Neuronal stem cell (in vitro differentiated cells): ENCODE results near the gene N4BP3.
"Not testable (repeated sequence)": the region's sequence is repeated elsewhere in the genome, so short reads cannot be mapped to it uniquely, and the experiment has no call there.

Source experiments
- DNase-seq: peaks from one replicate; pipeline ENCODE4 v3.0.0-alpha.2; 2013; ENCODE audit warnings: low spot score
- H2AFZ ChIP-seq: one replicate; pipeline ENCODE4 v1.6.1; 2013; ENCODE audit warnings: mild to moderate bottlenecking, low read length, inconsistent platforms
- H2AK5ac ChIP-seq: 2 replicates; pipeline ENCODE4 v1.6.1; 2013; ENCODE audit warnings: low read depth, mild to moderate bottlenecking, inconsistent platforms, low read length, moderate library complexity, mixed read lengths
- H2BK120ac ChIP-seq: 2 replicates; pipeline ENCODE4 v1.6.1; 2013; ENCODE audit warnings: low read depth, mild to moderate bottlenecking, inconsistent platforms, low read length, moderate library complexity, mixed read lengths
- H2BK12ac ChIP-seq: one replicate; pipeline ENCODE4 v1.6.1; 2013; ENCODE audit warnings: low read length, inconsistent platforms
- H2BK15ac ChIP-seq: 2 replicates; pipeline ENCODE4 v1.6.1; 2013; ENCODE audit warnings: mild to moderate bottlenecking, low read length, inconsistent platforms, mixed read lengths
- H2BK5ac ChIP-seq: one replicate; pipeline ENCODE4 v1.6.1; 2013; ENCODE audit warnings: inconsistent platforms, mild to moderate bottlenecking, low read length, moderate library complexity
- H3K14ac ChIP-seq: one replicate; pipeline ENCODE4 v1.6.1; 2013; ENCODE audit warnings: low read length, inconsistent platforms
- H3K18ac ChIP-seq: 2 replicates; pipeline ENCODE4 v1.6.1; 2013; ENCODE audit warnings: low read length, inconsistent platforms
- H3K23ac ChIP-seq: 2 replicates; pipeline ENCODE4 v1.6.1; 2013; ENCODE audit warnings: low read depth, mild to moderate bottlenecking, mixed read lengths, low read length, inconsistent platforms; ENCODE audit not compliant: poor library complexity
- H3K27ac ChIP-seq: replicated peaks from 3 replicates; pipeline ENCODE4 v1.5.1; 2013; ENCODE audit warnings: low read length, inconsistent platforms
- H3K27me3 ChIP-seq, 3 experiments: 2 replicates each; pipeline ENCODE4 v1.6.1; 2013; ENCODE audit warnings: low read length in 3 of 3, mild to moderate bottlenecking in 2 of 3, inconsistent platforms in 1 of 3, low read depth in 1 of 3, mixed read lengths in 1 of 3, moderate library complexity in 1 of 3; ENCODE audit not compliant: control insufficient read depth in 3 of 3, insufficient read depth in 3 of 3
- H3K36me3 ChIP-seq, 2 donors: replicated peaks in 1 of 2; 2 replicates each; pipeline ENCODE4 v1.6.1; 2013; ENCODE audit warnings: low read length in 2 of 2; ENCODE audit not compliant: control insufficient read depth in 2 of 2, insufficient read depth in 2 of 2
- H3K4ac ChIP-seq: 2 replicates; pipeline ENCODE4 v1.6.1; 2013; ENCODE audit warnings: inconsistent platforms, mild to moderate bottlenecking, low read length, moderate library complexity
- H3K4me1 ChIP-seq, 2 donors: 1 replicate in 1 of 2; 2 replicates in 1 of 2; pipeline ENCODE4 v1.6.1; 2013; ENCODE audit warnings: low read length in 2 of 2, low read depth in 1 of 2; ENCODE audit not compliant: control insufficient read depth in 2 of 2, insufficient read depth in 1 of 2
- H3K4me2 ChIP-seq: one replicate; pipeline ENCODE4 v1.6.1; 2013; ENCODE audit warnings: mild to moderate bottlenecking, low read length, inconsistent platforms; ENCODE audit not compliant: insufficient read depth, poor library complexity, severe bottlenecking
- H3K4me3 ChIP-seq, 2 donors: 2 replicates each; pipeline ENCODE4 v1.5.1; 2013; ENCODE audit warnings: low read length in 2 of 2, mild to moderate bottlenecking in 2 of 2, inconsistent platforms in 1 of 2, moderate library complexity in 1 of 2
- H3K79me1 ChIP-seq: one replicate; pipeline ENCODE4 v1.6.1; 2013; ENCODE audit warnings: low read depth, mild to moderate bottlenecking, inconsistent platforms, low read length, moderate library complexity
- H3K9ac ChIP-seq: one replicate; pipeline ENCODE4 v1.6.1; 2013; ENCODE audit warnings: mild to moderate bottlenecking, low read depth, low read length, inconsistent platforms; ENCODE audit not compliant: poor library complexity
- H3K9me3 ChIP-seq, 2 donors: replicated peaks in 1 of 2; 2 replicates each; pipeline versions ENCODE3 to v1.6.1; 2013; ENCODE audit warnings: low read length in 2 of 2, mild to moderate bottlenecking in 2 of 2, inconsistent platforms in 1 of 2, low read depth in 1 of 2, mixed read lengths in 1 of 2, moderate library complexity in 1 of 2; ENCODE audit not compliant: control insufficient read depth in 2 of 2, insufficient read depth in 1 of 2
- H4K8ac ChIP-seq: one replicate; pipeline ENCODE4 v1.6.1; 2013; ENCODE audit warnings: low read depth, mild to moderate bottlenecking, inconsistent platforms, low read length, moderate library complexity
- H4K91ac ChIP-seq: one replicate; pipeline ENCODE4 v1.6.1; 2013; ENCODE audit warnings: low read length, low read depth, mild to moderate bottlenecking, inconsistent platforms; ENCODE audit not compliant: poor library complexity
- WGBS, 2 donors: extraction: QIAGEN DNeasy Blood & Tissue Kit; methylation state at CpG; one replicate each; pipeline ENCODE4 v1.1.7; 2013; ENCODE audit warnings: missing lambda C conversion rate in 2 of 2, mixed read lengths in 1 of 2; ENCODE audit not compliant: insufficient read length in 2 of 2, insufficient replicate concordance in 1 of 2; ENCODE audit errors: extremely low coverage in 2 of 2; 5-methylcytosine and 5-hydroxymethylcytosine counted together

The N4BP3 gene

GRCh38 chr5:178087199-178087598 lies 26.1 kb upstream of the N4BP3 start:
- not testable (repeated sequence) for H2BK120ac ChIP-seq, H3K79me1 ChIP-seq, H3K36me3 ChIP-seq, H3K9me3 ChIP-seq, H3K4ac ChIP-seq, H3K9ac ChIP-seq, H3K27ac ChIP-seq, H2AK5ac ChIP-seq, H3K14ac ChIP-seq, H2BK12ac ChIP-seq, DNase-seq, H3K18ac ChIP-seq, H4K8ac ChIP-seq, H3K4me3 ChIP-seq, H3K23ac ChIP-seq, H4K91ac ChIP-seq, H2BK5ac ChIP-seq, H3K27me3 ChIP-seq, H3K4me2 ChIP-seq, H2BK15ac ChIP-seq, H2AFZ ChIP-seq, H3K4me1 ChIP-seq
- WGBS, 2 donors = no CpG with 5 or more reads among the region's 5 CpGs

- Histone ChIP-seq H4K91ac (no peak overlapping the region), H3K27me3 (no peaks in the 10 kb centered on the region), H2BK120ac (no peak overlapping the region), H3K4me2 (no peak overlapping the region), H3K4me3 (no peak overlapping the region), H2BK15ac (no peak overlapping the region), H2BK12ac (no peak overlapping the region), H3K14ac (no peak overlapping the region), H3K18ac (no peak overlapping the region), H3K4ac (no peak overlapping the region), H3K79me1 (no peaks in the 10 kb centered on the region), H4K8ac (no peak overlapping the region), H3K9me3 (peaks cover 0 to 2% of the 10 kb centered on the region in 2 donors), H2BK5ac (no peak overlapping the region), H3K9ac (no peak overlapping the region), H2AFZ (no peak overlapping the region), H3K23ac (no peak overlapping the region), H2AK5ac (no peak overlapping the region), H3K36me3 (no peaks in the 10 kb centered on the region), H3K4me1 (no peaks in the 10 kb centered on the region), H3K27ac (no peak overlapping the region)
- DNase-seq = no peak
- WGBS, 2 donors = no CpG with 5 or more reads among the region's 6 CpGs
These were observed 22.5 kb upstream of the N4BP3 start for GRCh38 chr5:178090856-178091255.

DNA sequence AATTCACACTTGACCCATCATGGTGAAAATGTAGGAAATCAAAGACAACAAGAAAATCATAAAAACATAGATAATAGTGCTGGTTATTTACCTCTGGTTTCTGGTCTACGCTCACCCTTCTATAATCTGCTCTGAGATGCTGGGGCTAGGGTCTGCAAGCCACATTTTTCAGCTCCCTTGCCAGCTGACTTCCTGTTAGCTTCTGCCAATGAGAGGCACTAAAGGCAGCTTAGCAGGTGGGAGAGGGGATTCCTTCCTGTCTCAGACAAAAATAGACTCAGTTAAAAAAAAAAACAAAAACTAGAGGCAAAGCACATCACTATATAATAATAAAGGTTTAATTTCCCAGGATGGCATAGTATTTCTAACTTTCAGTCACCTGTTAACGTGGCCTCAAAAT lies 20.2 kb upstream of the N4BP3 start:
- no peak overlapping the region for H2AK5ac ChIP-seq
- no peaks in the 10 kb centered on the region for H3K79me1 ChIP-seq
- H3K14ac ChIP-seq = no peak overlapping the region
- no peaks in the 10 kb centered on the region for H3K4me1 ChIP-seq
- H2BK120ac ChIP-seq = no peak overlapping the region
- no peak overlapping the region for H3K4me2 ChIP-seq
- H3K36me3 ChIP-seq = no peaks in the 10 kb centered on the region
- peaks cover 0 to 2% of the 10 kb centered on the region in 2 donors for H3K9me3 ChIP-seq
- H3K4ac ChIP-seq = no peak overlapping the region
- no peak overlapping the region for H3K27ac ChIP-seq
- no peak for DNase-seq
- H3K9ac ChIP-seq = no peak overlapping the region
- no peak overlapping the region for H3K4me3 ChIP-seq
- WGBS, 2 donors = no CpG with 5 or more reads among the region's 2 CpGs
- no peak overlapping the region for H2BK12ac ChIP-seq
- no peak overlapping the region for H3K18ac ChIP-seq
- H2BK5ac ChIP-seq = no peak overlapping the region
- no peak overlapping the region for H2BK15ac ChIP-seq
- H4K8ac ChIP-seq = no peak overlapping the region
- no peak overlapping the region for H2AFZ ChIP-seq
- H4K91ac ChIP-seq = no peak overlapping the region
- no peaks in the 10 kb centered on the region for H3K27me3 ChIP-seq
- no peak overlapping the region for H3K23ac ChIP-seq

DNA sequence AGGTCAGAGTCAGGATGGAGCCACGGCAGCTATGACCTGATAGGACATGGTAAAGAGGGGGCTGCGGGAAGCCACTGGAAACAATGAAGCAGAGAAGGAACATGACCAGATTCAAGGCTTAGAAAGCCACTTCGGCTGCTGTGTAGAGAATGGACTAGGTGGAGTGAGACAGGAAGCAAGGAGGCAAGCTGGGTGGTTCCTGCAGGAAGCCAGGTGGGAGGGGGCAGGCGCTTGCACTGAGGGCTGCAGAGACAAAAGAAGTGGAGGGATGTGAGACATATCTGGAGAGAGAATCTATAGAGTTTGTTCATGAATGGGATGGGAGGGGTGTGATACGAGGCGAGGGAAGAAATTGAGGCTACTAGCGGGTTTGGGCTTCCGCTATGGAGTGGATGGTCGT lies 19.0 kb upstream of the N4BP3 start:
- H3K9ac ChIP-seq = no peak overlapping the region
- H2BK15ac ChIP-seq = no peak overlapping the region
- H2AK5ac ChIP-seq = no peak overlapping the region
- no peak overlapping the region for H2BK5ac ChIP-seq
- no peak overlapping the region for H3K27ac ChIP-seq
- no peak overlapping the region for H2AFZ ChIP-seq
- no peak overlapping the region for H2BK12ac ChIP-seq
- DNase-seq = no peak
- H3K36me3 ChIP-seq = no peaks in the 10 kb centered on the region
- H3K14ac ChIP-seq = peak overlapping the region; percentile 58
- no peak overlapping the region for H3K4me3 ChIP-seq
- H3K18ac ChIP-seq = peak overlapping the region; percentile 28
- no peak overlapping the region for H3K4ac ChIP-seq
- no peak overlapping the region for H3K4me2 ChIP-seq
- H3K27me3 ChIP-seq = no peaks in the 10 kb centered on the region
- H3K79me1 ChIP-seq = no peaks in the 10 kb centered on the region
- H3K9me3 ChIP-seq = peaks cover 0 to 2% of the 10 kb centered on the region in 2 donors
- no peaks in the 10 kb centered on the region for H3K4me1 ChIP-seq
- WGBS, 2 donors = 100% methylated on average over 2 of the region's 9 CpGs; no CpG with 5 or more reads in 1 of the 2 donors
- H4K8ac ChIP-seq = no peak overlapping the region
- H4K91ac ChIP-seq = no peak overlapping the region
- no peak overlapping the region for H3K23ac ChIP-seq
- no peak overlapping the region for H2BK120ac ChIP-seq
